Activated CD8-positive, alpha-beta memory T cell treated with anti-CD3 and anti-CD28 coated beads for 4 hours (primary cell): Measurements from ENCODE around the gene MTFR2.
"Not testable (repeated sequence)": the region's sequence is repeated elsewhere in the genome, so short reads cannot be mapped to it uniquely, and the experiment has no call there.

Experiments
- DNase-seq, 2 donors: peaks; one replicate each; pipeline ENCODE4 v3.0.0-alpha.2; 2020; ENCODE audit warnings: low read depth in 2 of 2

The MTFR2 gene

GRCh38 chr6:136235233-136235564, 14.9 kb downstream of the MTFR2 start:
- no peak for DNase-seq

DNA sequence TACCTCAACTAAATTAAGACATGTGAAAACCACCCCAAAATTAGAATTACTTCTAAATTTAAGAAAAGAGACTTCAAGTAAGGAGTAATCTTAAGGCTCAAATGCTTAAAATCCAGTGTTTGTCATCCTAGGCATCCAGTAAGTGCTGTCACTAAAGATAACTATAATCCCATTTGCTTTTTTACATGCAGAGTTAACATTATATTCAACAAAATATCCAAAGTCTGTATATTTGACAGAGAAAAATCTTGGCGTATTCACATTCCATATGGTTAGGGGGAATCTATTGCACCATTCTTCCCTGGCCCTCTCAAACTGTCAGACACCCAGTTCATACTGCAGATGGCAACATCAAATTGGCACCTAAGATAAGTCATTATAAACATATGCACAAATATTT, 17.4 kb downstream of the MTFR2 start:
- no peak for DNase-seq

- DNase-seq: no peak
These were observed 19.8 kb downstream of the MTFR2 start for GRCh38 chr6:136230219-136230853.

DNA sequence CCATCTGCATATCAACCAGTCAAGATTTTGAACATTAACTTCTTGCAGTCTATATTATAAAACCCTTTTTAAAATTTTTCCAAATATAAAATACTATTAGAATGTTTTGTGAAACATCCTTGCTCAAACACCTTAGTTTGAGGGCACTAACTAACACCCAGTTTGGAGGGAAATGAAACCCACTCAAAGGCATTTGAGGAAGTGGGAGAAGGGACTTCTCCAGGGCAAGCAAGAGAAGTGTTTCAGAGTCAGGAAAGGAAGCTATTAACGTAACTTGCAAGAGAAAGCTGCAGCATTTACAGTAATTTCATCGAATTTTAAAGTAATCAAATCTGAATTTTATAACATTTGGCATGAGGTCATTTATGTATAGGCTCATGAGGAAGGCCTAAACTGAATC, 21.3 kb downstream of the MTFR2 start:
- no peak for DNase-seq

DNA sequence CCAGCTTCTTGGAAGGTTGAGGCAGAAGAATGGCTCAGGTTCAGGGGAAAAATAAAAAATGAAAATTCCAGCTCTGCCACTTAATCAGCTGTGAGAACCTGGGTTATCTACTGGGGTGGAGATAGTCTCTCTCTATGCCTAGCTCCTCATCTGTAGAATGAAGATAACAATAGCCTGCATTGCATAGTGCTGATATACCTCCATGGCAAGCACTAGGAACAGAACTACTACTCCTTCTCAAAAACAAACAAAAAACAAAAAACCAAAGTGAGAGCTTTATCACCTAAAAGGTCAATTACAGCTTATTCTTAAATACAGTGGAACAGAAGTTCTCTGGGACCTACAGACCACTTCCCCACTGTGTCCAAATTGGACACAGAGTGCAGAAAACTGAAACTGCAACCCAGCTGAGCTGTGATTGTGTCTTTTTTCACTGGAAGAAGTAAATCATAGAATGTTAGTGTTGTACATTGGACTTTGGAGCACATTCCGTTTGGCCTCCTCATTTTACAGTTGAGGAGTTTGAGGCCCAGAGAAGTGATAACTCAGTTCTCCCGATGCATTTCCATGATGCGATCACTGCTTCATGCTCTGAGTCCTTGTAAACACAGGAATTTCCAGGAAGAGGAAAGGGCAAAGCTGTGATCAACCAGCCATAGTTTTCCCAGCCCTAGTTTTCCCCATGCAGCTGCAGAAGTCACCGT, 23.3 kb downstream of the MTFR2 start:
- no peak for DNase-seq

- DNase-seq: peak in 1 of 2 donors; percentile 20
These were observed 24.0 kb downstream of the MTFR2 start for GRCh38 chr6:136226027-136226673.

DNA sequence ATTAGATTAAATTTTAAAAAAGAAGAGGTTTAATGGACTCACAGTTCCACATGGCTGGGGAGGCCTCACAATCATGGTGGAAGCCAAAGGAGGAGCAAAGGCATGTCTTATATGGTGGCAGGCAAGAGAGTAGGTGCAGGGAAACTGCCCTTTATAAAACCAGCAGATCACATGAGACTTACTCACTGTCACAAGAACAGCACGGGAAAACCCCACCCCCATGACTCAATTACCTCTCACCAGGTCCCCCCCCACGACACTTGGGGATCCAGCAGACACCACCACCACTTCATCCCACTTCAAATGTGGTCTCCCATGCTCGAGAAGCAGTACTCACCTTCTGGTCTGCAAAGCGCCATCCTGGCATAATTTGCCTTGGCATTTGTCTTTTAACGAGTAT, 24.6 kb downstream of the MTFR2 start:
- DNase-seq: no peak

DNA sequence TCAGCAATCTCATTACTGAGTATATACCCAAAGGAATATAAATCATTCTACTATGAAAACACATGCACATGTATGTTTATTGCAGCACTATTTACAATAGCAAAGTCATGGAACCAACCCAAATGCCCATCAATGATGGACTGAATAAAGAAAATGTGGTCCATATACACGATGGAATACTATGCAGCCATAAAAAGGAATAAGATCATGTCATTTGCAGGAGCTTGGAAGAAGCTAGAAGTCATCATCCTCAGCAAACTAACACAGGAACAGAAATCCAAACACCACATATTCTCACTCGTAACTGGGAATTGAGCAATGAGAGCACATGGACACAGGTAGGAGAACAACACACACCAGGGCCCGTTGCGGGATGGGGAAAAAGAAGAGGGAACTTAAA, 25.1 kb downstream of the MTFR2 start:
- not testable (repeated sequence) for DNase-seq

DNA sequence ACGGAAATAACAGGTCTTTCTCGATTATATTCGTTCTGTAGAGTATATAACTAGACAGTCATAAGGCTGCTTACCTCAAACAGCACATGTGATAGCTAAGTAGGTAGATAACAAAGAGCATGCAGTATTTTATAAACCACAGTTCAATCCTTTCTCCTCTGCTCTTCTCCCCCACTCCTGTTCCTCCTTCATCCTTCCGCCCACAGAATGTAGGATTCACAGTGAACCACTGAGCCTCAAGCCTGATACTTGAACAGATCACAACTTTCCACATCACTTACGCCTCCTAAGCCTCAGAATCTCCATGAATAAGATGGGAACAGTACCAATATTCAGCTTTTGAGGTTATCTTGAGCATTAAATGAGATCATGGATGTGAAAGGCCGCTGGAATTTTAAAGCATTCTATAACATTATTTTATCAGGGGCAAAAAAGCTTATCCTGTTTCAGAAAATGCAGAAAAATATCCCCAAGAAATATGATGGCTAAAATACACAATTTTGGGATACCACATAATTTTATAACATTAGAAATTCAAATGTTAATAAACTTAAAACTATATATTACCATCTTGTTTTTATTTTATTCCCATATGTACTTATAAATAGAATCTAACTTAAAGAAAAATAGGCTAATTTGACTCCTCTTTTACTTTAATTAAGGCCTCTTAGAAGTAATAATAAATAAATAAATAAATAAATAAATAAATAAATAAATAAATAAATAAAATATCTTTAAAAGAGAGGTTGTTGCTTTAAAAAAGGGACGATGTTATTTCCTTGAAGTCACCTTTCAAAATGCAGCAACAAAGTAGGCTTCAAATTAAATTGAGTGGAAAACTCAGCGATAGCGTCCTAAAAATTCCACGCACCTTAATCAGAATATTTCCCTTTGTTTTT, 33.4 kb downstream of the MTFR2 start:
- no peak for DNase-seq

DNA sequence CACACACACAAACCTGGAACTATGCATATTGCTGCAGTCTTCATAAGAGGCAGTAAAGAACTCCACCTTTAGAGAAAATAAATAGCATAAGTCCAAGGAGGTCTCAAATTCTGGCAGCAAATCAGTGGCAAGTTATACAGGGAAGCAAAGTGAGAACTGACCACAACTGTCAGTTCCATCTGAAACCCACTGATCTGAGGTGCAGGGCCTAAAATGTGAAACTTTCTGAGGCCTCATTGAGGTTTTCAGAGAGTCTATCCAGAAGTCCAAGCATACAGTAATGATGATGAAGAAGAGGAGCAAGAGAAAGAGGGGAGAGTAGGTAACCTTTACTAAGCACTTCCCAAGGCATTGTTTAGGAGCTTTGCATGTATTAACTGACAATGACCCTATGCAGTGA, 36.3 kb downstream of the MTFR2 start:
- DNase-seq: no peak

DNA sequence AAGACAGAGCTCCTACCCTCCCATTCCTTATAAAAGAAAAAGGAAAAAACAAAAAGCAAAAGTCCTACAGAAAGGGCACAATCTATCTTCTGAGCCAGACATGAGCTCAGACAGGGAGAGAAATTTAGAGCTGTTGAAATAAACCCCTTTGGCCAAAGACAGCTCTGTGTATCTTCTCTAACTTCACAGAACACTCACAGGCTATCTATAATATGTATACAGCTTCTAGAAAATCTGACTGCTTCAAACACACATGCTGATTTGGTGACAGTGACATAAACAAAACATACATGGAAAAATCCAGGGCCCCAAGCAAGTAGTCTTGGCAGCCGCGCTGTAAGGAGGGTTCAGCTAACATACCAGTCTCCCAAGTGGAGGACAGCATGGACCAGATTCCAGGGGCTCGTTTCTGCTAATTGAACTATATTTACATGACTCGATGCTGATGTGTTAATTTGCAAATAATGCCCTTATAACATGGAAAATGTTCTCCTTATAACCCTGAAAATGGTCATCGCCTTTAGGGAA, 37.0 kb downstream of the MTFR2 start:
- DNase-seq: no peak

- no peak for DNase-seq
These were observed 37.5 kb downstream of the MTFR2 start for GRCh38 chr6:136212608-136213007.

GRCh38 chr6:136210398-136211165, 39.5 kb downstream of the MTFR2 start:
- DNase-seq: no peak

DNA sequence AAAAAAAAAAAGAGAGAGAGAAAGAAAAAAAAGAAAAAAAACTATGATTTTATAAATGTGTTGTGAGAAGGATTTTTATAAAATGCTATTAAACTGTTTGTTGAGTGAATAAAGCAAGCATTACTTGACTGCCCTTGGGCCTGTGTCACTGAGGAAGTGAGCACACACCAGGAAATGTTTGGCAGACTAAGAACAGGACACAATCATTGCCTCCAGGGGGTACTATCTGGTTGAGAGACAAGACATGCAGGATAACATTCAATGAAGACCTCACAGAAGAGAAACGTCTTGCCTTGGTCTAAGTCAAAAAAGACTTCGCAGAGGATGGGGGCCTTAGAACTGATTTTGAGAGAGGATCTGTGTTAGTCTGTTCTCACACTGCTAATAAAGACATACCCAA, 40.6 kb downstream of the MTFR2 start:
- DNase-seq: no peak

GRCh38 chr6:136208783-136209182, 41.3 kb downstream of the MTFR2 start:
- DNase-seq: no peak

DNA sequence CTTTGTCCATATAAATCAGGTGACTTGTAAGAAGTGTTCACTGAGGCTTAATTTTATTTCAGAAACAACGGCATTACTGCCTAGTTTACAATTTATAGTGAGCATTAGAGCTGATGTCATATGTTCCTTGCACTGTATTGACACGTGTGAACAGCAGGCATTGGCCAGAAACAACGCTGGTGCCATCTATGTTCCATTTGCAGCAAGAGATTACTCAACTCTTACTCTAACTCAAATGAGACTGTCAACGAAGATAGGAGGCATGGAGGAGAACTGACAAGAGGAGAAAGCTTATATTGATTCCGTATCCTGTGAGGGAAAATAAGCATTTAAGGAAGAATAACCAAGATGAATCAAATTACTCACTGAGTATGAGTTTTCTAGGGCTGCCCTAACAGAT, 48.4 kb downstream of the MTFR2 start:
- DNase-seq: no peak

DNA sequence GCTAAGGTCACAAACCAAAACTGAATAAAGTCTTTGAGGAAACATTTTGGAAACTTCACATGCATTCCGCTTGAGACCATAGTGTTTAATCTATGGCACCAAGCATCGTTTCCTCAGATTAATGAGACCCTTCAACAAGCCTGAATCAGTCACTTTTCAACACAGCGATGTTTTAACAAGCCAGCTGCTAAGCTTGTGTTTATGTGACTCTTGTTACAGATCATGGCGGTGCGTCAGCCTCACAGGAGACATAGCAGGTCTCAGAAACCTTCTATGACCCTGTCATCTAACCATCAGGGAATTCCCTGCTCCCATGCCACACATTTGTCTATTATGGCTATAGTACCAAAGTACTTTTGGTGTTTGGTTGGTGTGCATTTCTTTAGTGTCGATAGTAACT, 57.2 kb downstream of the MTFR2 start:
- DNase-seq: no peak

GRCh38 chr6:136191606-136192312, 58.4 kb downstream of the MTFR2 start:
- DNase-seq: no peak

DNA sequence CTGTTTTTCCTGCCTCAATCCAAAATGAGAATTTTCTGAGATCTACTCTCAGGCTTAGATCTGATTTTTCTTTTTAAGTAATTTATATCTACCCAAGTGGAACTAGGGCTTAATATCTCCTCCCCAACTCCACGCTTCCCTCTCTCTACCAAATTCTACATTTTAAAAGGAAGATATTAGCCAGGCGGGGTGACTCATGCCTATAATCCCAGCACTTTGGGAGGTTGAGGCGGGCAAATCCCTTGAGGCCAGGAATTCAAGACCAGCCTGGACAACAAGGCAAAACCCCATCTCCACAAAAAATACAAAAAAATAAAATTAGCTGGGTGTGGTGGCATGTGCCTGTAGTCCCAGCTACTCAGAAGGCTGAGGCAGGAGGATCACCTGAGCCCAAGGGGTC, 61.0 kb downstream of the MTFR2 start:
- DNase-seq: no peak

DNA sequence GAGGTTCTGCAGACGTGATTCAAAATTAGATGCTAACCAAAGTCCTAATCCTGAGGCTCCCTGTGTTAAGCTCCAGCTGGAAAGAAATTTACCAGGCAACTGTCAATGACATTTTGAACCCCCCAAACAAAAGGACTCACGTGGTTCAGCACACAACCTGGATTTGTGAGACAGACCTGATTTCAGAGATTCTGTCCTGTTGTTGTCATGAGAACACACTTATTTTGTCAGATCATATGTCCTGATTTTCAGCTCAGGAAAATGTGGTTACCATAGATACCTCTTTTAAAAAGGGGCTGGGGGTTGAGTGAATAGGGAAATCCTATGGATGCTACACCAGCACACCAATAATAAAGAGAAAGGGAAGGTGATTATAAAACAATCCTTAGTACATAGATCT, 61.6 kb downstream of the MTFR2 start:
- no peak for DNase-seq

GRCh38 chr6:136186363-136186762, 63.7 kb downstream of the MTFR2 start:
- DNase-seq: no peak
